T47D (cell line): ENCODE results near the gene PRR23A.

Source experiments
- DNase-seq, 2 experiments: peaks; one replicate each; pipeline versions ENCODE4 v3.0.0 to v3.0.0-alpha.2; 2011 to 2012; ENCODE audit warnings: low read depth in 1 of 2, low spot score in 1 of 2
- JUND ChIP-seq: IDR thresholded peaks from 2 replicates; pipeline ENCODE4 v1.6.1; 2012; ENCODE audit warnings: low read depth
- in situ Hi-C: cut with HindIII; loops from 2 replicates; pipeline ENCODE4 v1.10.0; 2016; ENCODE audit warnings: low sequenced_read_pairs, low pct_unique_long_range_greater_than_20kb

Gene PRR23A

DNA sequence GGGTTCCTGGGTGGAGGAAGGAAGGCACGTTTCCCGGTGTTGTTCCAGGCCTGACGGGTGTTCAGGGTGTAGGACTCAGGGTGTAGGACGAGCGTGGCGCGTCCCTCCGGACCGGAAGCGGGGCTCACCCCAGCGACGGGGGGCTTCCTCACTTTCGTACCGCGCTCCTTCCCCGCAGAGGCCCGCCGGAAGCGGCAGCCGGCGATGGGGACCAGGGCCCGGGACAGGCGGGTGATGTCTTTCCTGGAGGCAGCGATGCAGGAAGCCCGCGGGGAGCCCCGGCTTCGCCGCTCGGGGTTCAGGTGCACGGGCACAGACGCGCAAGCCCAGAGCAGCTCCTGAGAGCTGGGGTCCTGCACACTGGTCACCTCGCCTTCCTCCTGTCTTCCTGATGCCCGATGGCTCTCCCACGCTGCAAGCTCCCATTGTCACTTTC lies 45.6 kb downstream of the PRR23A start:
- in situ Hi-C loops: no loop called here
- no peak for DNase-seq
- TF ChIP-seq JUND: no peak
